Liver (tissue), 3 donors: ENCODE data around the gene AK5.

ENCODE experiments used
- EGR1 ChIP-seq, 2 donors: IDR thresholded peaks; 2 replicates each; pipeline ENCODE4 v1.6.1; 2016 to 2018; ENCODE audit warnings: antibody characterized with exemption in 2 of 2, low read depth in 2 of 2
- FOXA1 ChIP-seq: IDR thresholded peaks from 2 replicates; pipeline ENCODE4 v1.6.1; 2016; ENCODE audit warnings: antibody characterized with exemption
- HNF4A ChIP-seq, 2 donors: conservative IDR thresholded peaks; 2 replicates each; pipeline ENCODE4 v1.6.1; 2016; ENCODE audit warnings: antibody characterized with exemption in 2 of 2, mild to moderate bottlenecking in 2 of 2
- JUND ChIP-seq, 2 donors: IDR thresholded peaks; 2 replicates each; pipeline ENCODE4 v1.6.1; 2016; ENCODE audit warnings: antibody characterized with exemption in 2 of 2
- RAD21 ChIP-seq, 2 donors: IDR thresholded peaks; 2 replicates each; pipeline ENCODE4 v1.6.1; 2016; ENCODE audit warnings: antibody characterized with exemption in 2 of 2, mild to moderate bottlenecking in 2 of 2
- REST ChIP-seq: IDR thresholded peaks from 2 replicates; pipeline ENCODE4 v1.6.1; 2016; ENCODE audit warnings: antibody characterized with exemption, mild to moderate bottlenecking
- RXRA ChIP-seq, 2 donors: IDR thresholded peaks; 2 replicates each; pipeline ENCODE4 v1.6.1; 2017 to 2018; ENCODE audit warnings: antibody characterized with exemption in 2 of 2, mild to moderate bottlenecking in 1 of 2
- SP1 ChIP-seq: IDR thresholded peaks from 2 replicates; pipeline ENCODE4 v1.6.1; 2018; ENCODE audit warnings: antibody characterized with exemption, mild to moderate bottlenecking
- TAF1 ChIP-seq: conservative IDR thresholded peaks from 2 replicates; pipeline ENCODE4 v1.6.1; 2016; ENCODE audit warnings: antibody characterized with exemption, mild to moderate bottlenecking
- YY1 ChIP-seq: IDR thresholded peaks from 2 replicates; pipeline ENCODE4 v1.6.1; 2016; ENCODE audit warnings: antibody characterized with exemption, mild to moderate bottlenecking
- TF ChIP-seq, protein P1 (sequence below): fragments of 150-350 bp; IDR thresholded peaks from 2 replicates; pipeline ENCODE4 v1.5.1; 2017; ENCODE audit warnings: improper control_type of control experiment, low read depth, low read length; ENCODE audit not compliant: missing input control
- TF ChIP-seq, protein P2 (sequence below): IDR thresholded peaks from 2 replicates; pipeline ENCODE4 v1.6.1; 2016; ENCODE audit warnings: antibody characterized with exemption
- TF ChIP-seq, protein P3 (sequence below): IDR thresholded peaks from 2 replicates; pipeline ENCODE4 v1.6.1; 2016; ENCODE audit warnings: antibody characterized with exemption
- TF ChIP-seq, protein P4 (sequence below): IDR thresholded peaks from 2 replicates; pipeline ENCODE4 v1.6.1; 2016; ENCODE audit warnings: antibody characterized with exemption
- donor health status: healthy.
- donor health status: healthy.

GRCh38 chr1:77342745-77343144, 60.9 kb downstream of the AK5 start:
- TF ChIP-seq YY1: no peak
- TF ChIP-seq, protein P1, sequence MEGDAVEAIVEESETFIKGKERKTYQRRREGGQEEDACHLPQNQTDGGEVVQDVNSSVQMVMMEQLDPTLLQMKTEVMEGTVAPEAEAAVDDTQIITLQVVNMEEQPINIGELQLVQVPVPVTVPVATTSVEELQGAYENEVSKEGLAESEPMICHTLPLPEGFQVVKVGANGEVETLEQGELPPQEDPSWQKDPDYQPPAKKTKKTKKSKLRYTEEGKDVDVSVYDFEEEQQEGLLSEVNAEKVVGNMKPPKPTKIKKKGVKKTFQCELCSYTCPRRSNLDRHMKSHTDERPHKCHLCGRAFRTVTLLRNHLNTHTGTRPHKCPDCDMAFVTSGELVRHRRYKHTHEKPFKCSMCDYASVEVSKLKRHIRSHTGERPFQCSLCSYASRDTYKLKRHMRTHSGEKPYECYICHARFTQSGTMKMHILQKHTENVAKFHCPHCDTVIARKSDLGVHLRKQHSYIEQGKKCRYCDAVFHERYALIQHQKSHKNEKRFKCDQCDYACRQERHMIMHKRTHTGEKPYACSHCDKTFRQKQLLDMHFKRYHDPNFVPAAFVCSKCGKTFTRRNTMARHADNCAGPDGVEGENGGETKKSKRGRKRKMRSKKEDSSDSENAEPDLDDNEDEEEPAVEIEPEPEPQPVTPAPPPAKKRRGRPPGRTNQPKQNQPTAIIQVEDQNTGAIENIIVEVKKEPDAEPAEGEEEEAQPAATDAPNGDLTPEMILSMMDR: no peak
- no peak for TF ChIP-seq TAF1
- TF ChIP-seq, protein P2, sequence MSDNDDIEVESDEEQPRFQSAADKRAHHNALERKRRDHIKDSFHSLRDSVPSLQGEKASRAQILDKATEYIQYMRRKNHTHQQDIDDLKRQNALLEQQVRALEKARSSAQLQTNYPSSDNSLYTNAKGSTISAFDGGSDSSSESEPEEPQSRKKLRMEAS: no peak
- no peak for TF ChIP-seq HNF4A (conservative IDR thresholded peaks at IDR 0.05)
- no peak for TF ChIP-seq RAD21 (IDR thresholded peaks at IDR 0.05)
- TF ChIP-seq, protein P3, sequence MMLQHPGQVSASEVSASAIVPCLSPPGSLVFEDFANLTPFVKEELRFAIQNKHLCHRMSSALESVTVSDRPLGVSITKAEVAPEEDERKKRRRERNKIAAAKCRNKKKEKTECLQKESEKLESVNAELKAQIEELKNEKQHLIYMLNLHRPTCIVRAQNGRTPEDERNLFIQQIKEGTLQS: no peak
- TF ChIP-seq REST: no peak
- TF ChIP-seq FOXA1: no peak
- TF ChIP-seq, protein P4, sequence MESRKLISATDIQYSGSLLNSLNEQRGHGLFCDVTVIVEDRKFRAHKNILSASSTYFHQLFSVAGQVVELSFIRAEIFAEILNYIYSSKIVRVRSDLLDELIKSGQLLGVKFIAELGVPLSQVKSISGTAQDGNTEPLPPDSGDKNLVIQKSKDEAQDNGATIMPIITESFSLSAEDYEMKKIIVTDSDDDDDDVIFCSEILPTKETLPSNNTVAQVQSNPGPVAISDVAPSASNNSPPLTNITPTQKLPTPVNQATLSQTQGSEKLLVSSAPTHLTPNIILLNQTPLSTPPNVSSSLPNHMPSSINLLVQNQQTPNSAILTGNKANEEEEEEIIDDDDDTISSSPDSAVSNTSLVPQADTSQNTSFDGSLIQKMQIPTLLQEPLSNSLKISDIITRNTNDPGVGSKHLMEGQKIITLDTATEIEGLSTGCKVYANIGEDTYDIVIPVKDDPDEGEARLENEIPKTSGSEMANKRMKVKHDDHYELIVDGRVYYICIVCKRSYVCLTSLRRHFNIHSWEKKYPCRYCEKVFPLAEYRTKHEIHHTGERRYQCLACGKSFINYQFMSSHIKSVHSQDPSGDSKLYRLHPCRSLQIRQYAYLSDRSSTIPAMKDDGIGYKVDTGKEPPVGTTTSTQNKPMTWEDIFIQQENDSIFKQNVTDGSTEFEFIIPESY: no peak
- TF ChIP-seq SP1: no peak
- TF ChIP-seq JUND (IDR thresholded peaks at IDR 0.05): no peak
- TF ChIP-seq EGR1 (IDR thresholded peaks at IDR 0.05; ENCODE audit: low read depth in 2 of 2): no peak
- no peak for TF ChIP-seq RXRA (IDR thresholded peaks at IDR 0.05)
